ENCODE data around the gene HYDIN.

HYDIN gene

GRCh38 chr16:70779361-70779760 is 451.2 kb downstream of the HYDIN start:
- H3K4me1 ChIP-seq (ENCODE audit: control insufficient read depth in 1 of 2, insufficient read depth in 1 of 2, low read depth in 1 of 2, low read length in 1 of 2) = no peaks in the 10 kb centered on the region
- H3K27me3 ChIP-seq = no peaks in the 10 kb centered on the region
- no peak for TF ChIP-seq CTCF (IDR thresholded peaks at IDR 0.05)
- peaks cover 6% of the 10 kb centered on the region for H3K9me3 ChIP-seq
- no peak overlapping the region for H3K27ac ChIP-seq
- H3K36me3 ChIP-seq = peaks cover 70% of the 10 kb centered on the region
- no peak overlapping the region for H3K4me3 ChIP-seq (ENCODE audit: low read depth in 1 of 2, low read length in 1 of 2)

GRCh38 chr16:70778901-70779309 is 451.6 kb downstream of the HYDIN start:
- no peak overlapping the region for H3K27ac ChIP-seq
- no peak for TF ChIP-seq CTCF (IDR thresholded peaks at IDR 0.05)
- no peaks in the 10 kb centered on the region for H3K27me3 ChIP-seq
- peaks cover 70% of the 10 kb centered on the region for H3K36me3 ChIP-seq
- peaks cover 6% of the 10 kb centered on the region for H3K9me3 ChIP-seq
- no peak overlapping the region for H3K4me3 ChIP-seq (ENCODE audit: low read depth in 1 of 2, low read length in 1 of 2)
- no peaks in the 10 kb centered on the region for H3K4me1 ChIP-seq (ENCODE audit: control insufficient read depth in 1 of 2, insufficient read depth in 1 of 2, low read depth in 1 of 2, low read length in 1 of 2)

DNA sequence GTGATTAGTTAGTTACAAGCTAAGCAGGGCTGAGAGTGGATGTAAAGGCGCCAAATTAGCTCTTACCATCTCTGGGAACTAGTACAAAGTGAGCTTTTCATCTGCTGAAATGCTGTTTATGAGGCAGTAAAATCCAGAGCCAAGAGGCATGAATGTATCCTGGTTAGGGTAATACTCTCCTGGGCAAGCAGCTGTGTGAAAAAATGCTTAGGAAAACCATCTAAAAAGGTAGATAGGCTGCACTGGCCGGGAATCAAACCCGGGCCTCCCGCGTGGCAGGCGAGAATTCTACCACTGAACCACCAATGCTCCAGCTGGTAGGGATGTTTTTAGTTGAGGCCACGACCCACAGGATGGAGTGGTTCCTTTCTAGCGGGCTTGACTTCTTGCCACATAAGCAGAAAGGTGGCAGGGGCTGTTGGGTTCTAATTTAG is 452.5 kb downstream of the HYDIN start:
- no peak overlapping the region for H3K4me3 ChIP-seq (ENCODE audit: low read depth in 1 of 2, low read length in 1 of 2)
- no peak overlapping the region for H3K27ac ChIP-seq
- H3K9me3 ChIP-seq = peaks cover 6% of the 10 kb centered on the region
- no peaks in the 10 kb centered on the region for H3K4me1 ChIP-seq (ENCODE audit: control insufficient read depth in 1 of 2, insufficient read depth in 1 of 2, low read depth in 1 of 2, low read length in 1 of 2)
- no peak for TF ChIP-seq CTCF (IDR thresholded peaks at IDR 0.05)
- peaks cover 66% of the 10 kb centered on the region for H3K36me3 ChIP-seq
- no peaks in the 10 kb centered on the region for H3K27me3 ChIP-seq

- no peaks in the 10 kb centered on the region for H3K27me3 ChIP-seq
- peaks cover 2% of the 10 kb centered on the region for H3K9me3 ChIP-seq
- TF ChIP-seq CTCF (IDR thresholded peaks at IDR 0.05) = no peak
- no peak overlapping the region for H3K27ac ChIP-seq
- H3K36me3 ChIP-seq = peaks cover 66% of the 10 kb centered on the region
- H3K4me1 ChIP-seq (ENCODE audit: control insufficient read depth in 1 of 2, insufficient read depth in 1 of 2, low read depth in 1 of 2, low read length in 1 of 2) = no peaks in the 10 kb centered on the region
- H3K4me3 ChIP-seq (ENCODE audit: low read depth in 1 of 2, low read length in 1 of 2) = no peak overlapping the region
Measured at GRCh38 chr16:70777496-70777895, 453.0 kb downstream of the HYDIN start.

DNA sequence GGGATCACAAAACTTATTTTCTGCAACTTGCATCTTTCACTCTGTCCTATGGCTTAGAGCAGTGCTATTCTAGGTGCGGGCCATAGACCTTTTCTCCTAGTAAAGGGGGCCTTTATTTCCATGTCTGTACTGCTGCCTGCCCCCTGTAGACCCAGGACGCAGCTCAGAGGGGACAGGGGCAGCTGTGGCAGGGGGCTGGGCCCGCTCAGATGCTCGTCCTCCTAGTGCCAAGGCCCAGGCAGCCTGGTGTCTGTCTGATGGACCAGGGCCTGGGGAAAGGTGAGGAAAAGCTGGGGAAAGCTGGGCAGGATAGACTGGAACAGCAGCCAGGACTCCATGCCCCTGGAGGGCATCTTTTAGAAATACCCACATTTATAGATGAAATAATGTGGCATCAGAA is 455.1 kb downstream of the HYDIN start:
- TF ChIP-seq CTCF (IDR thresholded peaks at IDR 0.05) = no peak
- H3K4me3 ChIP-seq (ENCODE audit: low read depth in 1 of 2, low read length in 1 of 2) = no peak overlapping the region
- no peaks in the 10 kb centered on the region for H3K4me1 ChIP-seq (ENCODE audit: control insufficient read depth in 1 of 2, insufficient read depth in 1 of 2, low read depth in 1 of 2, low read length in 1 of 2)
- peaks cover 60% of the 10 kb centered on the region for H3K36me3 ChIP-seq
- no peak overlapping the region for H3K27ac ChIP-seq
- no peaks in the 10 kb centered on the region for H3K27me3 ChIP-seq
- H3K9me3 ChIP-seq = no peaks in the 10 kb centered on the region

DNA sequence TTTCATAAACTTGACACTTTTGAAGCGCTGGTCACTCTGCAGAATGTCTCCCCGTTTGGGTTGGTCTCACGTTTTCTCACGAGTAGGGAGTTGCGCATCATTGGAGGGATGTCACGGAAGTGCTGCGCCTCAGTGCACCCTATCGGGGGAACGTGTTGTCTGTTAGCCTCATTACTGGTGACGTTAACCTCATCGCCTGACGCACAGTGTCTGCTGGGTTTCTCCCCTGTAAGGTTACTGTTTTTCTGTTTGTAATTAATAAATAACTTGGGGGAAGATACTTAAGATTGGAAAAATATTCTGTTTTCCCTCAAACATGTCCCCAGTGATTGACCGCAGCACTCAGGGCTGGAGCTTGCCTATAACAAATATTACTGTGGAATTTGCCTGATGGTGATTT is 456.3 kb downstream of the HYDIN start:
- Histone ChIP-seq H3K27ac (no peak overlapping the region), H3K36me3 (peaks cover 62% of the 10 kb centered on the region), H3K9me3 (no peaks in the 10 kb centered on the region), H3K4me3 (ENCODE audit: low read depth in 1 of 2, low read length in 1 of 2) (no peak overlapping the region), H3K4me1 (ENCODE audit: control insufficient read depth in 1 of 2, insufficient read depth in 1 of 2, low read depth in 1 of 2, low read length in 1 of 2) (no peaks in the 10 kb centered on the region), H3K27me3 (no peaks in the 10 kb centered on the region)
- TF ChIP-seq CTCF (IDR thresholded peaks at IDR 0.05) = no peak
